Testis (tissue), 3 donors: Measurements from ENCODE around the gene ERFE. TPM values are rescaled to one million over a fixed set of nuclear protein-coding genes. Genes with fewer than 3 reads are reported as not detected.
"Not testable (repeated sequence)": the region's sequence is repeated elsewhere in the genome, so short reads cannot be mapped to it uniquely, and the experiment has no call there.

Experiments
- DNase-seq: peaks from one replicate; pipeline ENCODE4 v3.0.0-alpha.2; 2019
- H3K27ac ChIP-seq, 2 donors: fragments of 200-600 bp; sonication (generic); one replicate each; pipeline ENCODE4 v1.5.1; 2019
- H3K27me3 ChIP-seq: fragments of 200-600 bp; sonication (generic); one replicate; pipeline ENCODE4 v1.5.1; 2019
- H3K36me3 ChIP-seq: fragments of 200-600 bp; sonication (generic); one replicate; pipeline ENCODE4 v1.5.1; 2017; ENCODE audit warnings: low read depth; ENCODE audit errors: missing control alignments
- H3K4me1 ChIP-seq: fragments of 200-600 bp; sonication (generic); one replicate; pipeline ENCODE4 v1.5.1; 2019
- H3K4me3 ChIP-seq, 2 donors: fragments of 200-600 bp; sonication (generic); one replicate each; pipeline ENCODE4 v1.5.1; 2017 to 2019
- H3K9me3 ChIP-seq: fragments of 200-600 bp; sonication (generic); one replicate; pipeline ENCODE4 v1.5.1; 2017
- CTCF ChIP-seq, 3 experiments: fragments of 450-650 bp in 2 of 3; fragments of 200-600 bp in 1 of 3; sonication (generic) in 1 of 3; IDR thresholded peaks; one replicate each; pipeline ENCODE4 v1.5.1; 2016 to 2019; ENCODE audit warnings: antibody characterized with exemption in 3 of 3, mild to moderate bottlenecking in 2 of 3, moderate library complexity in 1 of 3
- POLR2A ChIP-seq: fragments of 450-650 bp; IDR thresholded peaks from one replicate; pipeline ENCODE4 v1.6.1; 2017; ENCODE audit warnings: antibody characterized with exemption, mild to moderate bottlenecking, moderate library complexity
- WGBS, 2 donors: methylation state at CpG; one replicate each; pipeline ENCODE4 v1.1.5; 2018; 5-methylcytosine and 5-hydroxymethylcytosine counted together
- intact Hi-C: fragments of 100-400 bp; cut with DNase I; formaldehyde crosslinking; loops from one replicate; pipeline ENCODE4 v1.15.1; 2023; ENCODE audit warnings: low total_unique reads
- polyA plus RNA-seq: library from polyadenylated mRNA; stranded (reverse); fragments of 350-450 nt; fragmentation: Illumina TruSeq; extraction: RNeasy Lipid Tissue Mini Kit (QIAGEN cat#74804); gene quantifications from one replicate; pipeline ENCODE4 v1.2.3, GENCODE V29; 2014; ENCODE audit warnings: low read depth, low replicate concordance; ENCODE audit not compliant: insufficient read depth
- total RNA-seq, 2 donors: library from RNA; depleted of rRNA; stranded (reverse); fragments of >200 nt; gene quantifications; one replicate each; pipeline ENCODE4 v1.2.3, GENCODE V29; 2016

Gene ERFE
- total and polyA plus RNA-seq, 3 donors from 2014 or later, result 9.5 to 31.0 (median 23.1) TPM

- no peak for TF ChIP-seq POLR2A
- TF ChIP-seq CTCF (IDR thresholded peaks at IDR 0.05), result no peak
- Histone ChIP-seq H3K4me3 (no peak overlapping the region), H3K36me3 (no peaks in the 10 kb centered on the region), H3K27ac (no peak overlapping the region), H3K27me3 (no peaks in the 10 kb centered on the region), H3K9me3 (no peaks in the 10 kb centered on the region), H3K4me1 (peaks cover 14% of the 10 kb centered on the region)
- 94 to 95% methylated on average over 21 of the region's 21 CpGs for WGBS, 2 donors
- intact Hi-C loops, result no loop called here
- DNase-seq, result no peak
Measured at GRCh38 chr2:238170386-238171071, 11.8 kb downstream of the ERFE start.

GRCh38 chr2:238171072-238171431 is 12.3 kb downstream of the ERFE start:
- H3K27ac ChIP-seq, intact Hi-C loops, H3K27me3 ChIP-seq, H3K4me3 ChIP-seq, H3K9me3 ChIP-seq, DNase-seq, H3K36me3 ChIP-seq: not testable (repeated sequence)
- 87 to 94% methylated on average over 5 of the region's 5 CpGs for WGBS, 2 donors
- H3K4me1 ChIP-seq, result peaks cover 14% of the 10 kb centered on the region

- no peak for DNase-seq
- Histone ChIP-seq H3K36me3 (no peaks in the 10 kb centered on the region), H3K9me3 (no peaks in the 10 kb centered on the region), H3K4me1 (peaks cover 10% of the 10 kb centered on the region), H3K27ac (no peak overlapping the region), H3K4me3 (no peak overlapping the region), H3K27me3 (no peaks in the 10 kb centered on the region)
- intact Hi-C loops, result no loop called here
- TF ChIP-seq CTCF (IDR thresholded peaks at IDR 0.05), result no peak
- no peak for TF ChIP-seq POLR2A
- 90 to 91% methylated on average over 9 of the region's 9 CpGs for WGBS, 2 donors
Measured at GRCh38 chr2:238171575-238172187, 12.9 kb downstream of the ERFE start.

- Histone ChIP-seq H3K27me3 (no peaks in the 10 kb centered on the region), H3K4me1 (peaks cover 6% of the 10 kb centered on the region), H3K36me3 (no peaks in the 10 kb centered on the region), H3K9me3 (no peaks in the 10 kb centered on the region), H3K4me3 (no peak overlapping the region), H3K27ac (no peak overlapping the region)
- intact Hi-C loops, result no loop called here
- TF ChIP-seq CTCF (IDR thresholded peaks at IDR 0.05) (no peak), POLR2A (no peak)
- 92 to 96% methylated on average over 13 to 14 of the region's 14 CpGs for whole genome bisulfite sequencing, 2 donors
- no peak for DNase-seq
Measured at GRCh38 chr2:238172439-238172838, 13.7 kb downstream of the ERFE start.

- H3K9me3 ChIP-seq, result no peaks in the 10 kb centered on the region
- H3K27me3 ChIP-seq, result no peaks in the 10 kb centered on the region
- no peaks in the 10 kb centered on the region for H3K36me3 ChIP-seq
- H3K4me3 ChIP-seq, result no peak overlapping the region
- TF ChIP-seq CTCF (IDR thresholded peaks at IDR 0.05) (no peak), POLR2A (no peak)
- peaks cover 6% of the 10 kb centered on the region for H3K4me1 ChIP-seq
- no peak for DNase-seq
- no peak overlapping the region for H3K27ac ChIP-seq
- 92 to 100% methylated on average over 2 of the region's 2 CpGs for WGBS, 2 donors
- intact Hi-C loops, result no loop called here
Measured at GRCh38 chr2:238173692-238174091, 14.9 kb downstream of the ERFE start.
